ENCODE results near the gene KCNIP3.

Gene KCNIP3

DNA sequence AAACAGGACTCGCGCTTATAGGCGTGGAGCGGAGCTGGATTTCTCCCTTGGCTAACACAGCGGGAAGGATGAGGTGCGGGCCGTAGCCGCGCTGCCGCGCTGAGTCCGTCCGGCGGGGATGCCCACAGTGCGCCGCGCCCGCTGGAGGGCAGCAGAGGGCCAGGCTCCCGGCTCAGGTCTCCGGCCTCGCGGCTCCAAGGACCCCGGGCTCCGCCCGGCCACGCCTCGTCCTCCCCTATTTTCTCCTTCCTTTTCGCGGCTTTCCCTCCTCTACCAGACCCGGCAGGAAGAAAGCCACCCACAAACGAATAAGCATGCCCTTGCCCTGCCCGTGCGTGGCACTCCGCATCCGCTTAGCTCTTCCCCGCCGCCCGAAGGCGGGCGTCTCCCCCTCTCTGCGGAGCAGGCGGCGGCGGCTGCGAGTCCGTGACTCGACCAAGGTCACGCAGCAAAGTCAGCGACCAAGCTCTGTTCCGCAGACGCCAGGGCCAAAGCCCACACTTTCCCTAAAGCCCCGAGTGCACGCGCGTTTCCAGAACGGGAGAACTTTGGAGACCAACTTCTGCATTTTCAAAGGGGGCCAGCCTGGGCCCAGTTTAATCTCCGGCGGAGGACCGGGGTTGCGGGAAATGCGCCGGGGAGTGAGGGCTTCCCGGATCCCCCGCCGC, 48.5 kb downstream of the KCNIP3 start (continued):
- TF ChIP-seq, protein P1, sequence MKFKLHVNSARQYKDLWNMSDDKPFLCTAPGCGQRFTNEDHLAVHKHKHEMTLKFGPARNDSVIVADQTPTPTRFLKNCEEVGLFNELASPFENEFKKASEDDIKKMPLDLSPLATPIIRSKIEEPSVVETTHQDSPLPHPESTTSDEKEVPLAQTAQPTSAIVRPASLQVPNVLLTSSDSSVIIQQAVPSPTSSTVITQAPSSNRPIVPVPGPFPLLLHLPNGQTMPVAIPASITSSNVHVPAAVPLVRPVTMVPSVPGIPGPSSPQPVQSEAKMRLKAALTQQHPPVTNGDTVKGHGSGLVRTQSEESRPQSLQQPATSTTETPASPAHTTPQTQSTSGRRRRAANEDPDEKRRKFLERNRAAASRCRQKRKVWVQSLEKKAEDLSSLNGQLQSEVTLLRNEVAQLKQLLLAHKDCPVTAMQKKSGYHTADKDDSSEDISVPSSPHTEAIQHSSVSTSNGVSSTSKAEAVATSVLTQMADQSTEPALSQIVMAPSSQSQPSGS (tag by site-specific recombination; IDR thresholded peaks at IDR 0.05; ENCODE audit: low read depth), result no peak
- TF ChIP-seq SALL2 (tag by site-specific recombination; IDR thresholded peaks at IDR 0.05; ENCODE audit: borderline replicate concordance) (no peak), ZNF843 (tag by site-specific recombination; IDR thresholded peaks at IDR 0.05) (0 out of 2 replicates have a peak, but pooled peaks have one; percentile 6), ZNF157 (tag by site-specific recombination; IDR thresholded peaks at IDR 0.05) (no peak), ZNF585B (tag by site-specific recombination; IDR thresholded peaks at IDR 0.05) (no peak; the same call in 1 of the 2 replicates), ZSCAN23 (tag by site-specific recombination; IDR thresholded peaks at IDR 0.05) (no peak), ZNF600 (tag by site-specific recombination; IDR thresholded peaks at IDR 0.05) (peak; percentile 76; the same call in 1 of the 2 replicates), GLIS1 (tag by site-specific recombination; IDR thresholded peaks at IDR 0.05) (peak; percentile 53; the same call in 1 of the 2 replicates), SCRT1 (tag by site-specific recombination; IDR thresholded peaks at IDR 0.05; ENCODE audit: borderline replicate concordance) (no peak), PRDM1 (tag by site-specific recombination; IDR thresholded peaks at IDR 0.05) (peak; percentile 54), ZNF302 (tag by site-specific recombination; IDR thresholded peaks at IDR 0.05; ENCODE audit: low read depth) (no peak), ZNF670 (tag by site-specific recombination; IDR thresholded peaks at IDR 0.05; ENCODE audit: low read depth) (no peak), ZNF292 (tag by site-specific recombination; IDR thresholded peaks at IDR 0.05; ENCODE audit: borderline replicate concordance, low read depth) (no peak), KLF8 (tag by site-specific recombination; IDR thresholded peaks at IDR 0.05) (peak; percentile 80; the same call in 1 of the 2 replicates), ZNF521 (tag by site-specific recombination; IDR thresholded peaks at IDR 0.05) (no peak), ZNF645 (tag by site-specific recombination; IDR thresholded peaks at IDR 0.05) (no peak), ZNF175 (tag by site-specific recombination; IDR thresholded peaks at IDR 0.05) (no peak), ZNF239 (tag by site-specific recombination; IDR thresholded peaks at IDR 0.05) (no peak), INSM2 (tag by site-specific recombination; IDR thresholded peaks at IDR 0.05) (no peak), ZFP37 (tag by site-specific recombination; IDR thresholded peaks at IDR 0.05) (peak; percentile 69; the same call in 1 of the 2 replicates), ZNF660 (tag by site-specific recombination; IDR thresholded peaks at IDR 0.05) (no peak), ZNF488 (tag by site-specific recombination; IDR thresholded peaks at IDR 0.05) (no peak), ZNF777 (tag by site-specific recombination; IDR thresholded peaks at IDR 0.05; ENCODE audit: borderline replicate concordance) (no peak), ZNF169 (tag by site-specific recombination; IDR thresholded peaks at IDR 0.05) (no peak), ZEB2 (tag by site-specific recombination; IDR thresholded peaks at IDR 0.05) (peak; percentile 60; the same call in 1 of the 2 replicates), ZNF830 (tag by site-specific recombination; IDR thresholded peaks at IDR 0.05; ENCODE audit: low read depth) (no peak), ZNF350 (tag by site-specific recombination; IDR thresholded peaks at IDR 0.05) (no peak), ZNF654 (tag by site-specific recombination; IDR thresholded peaks at IDR 0.05; ENCODE audit: low read depth) (peak; percentile 14; the same call in 1 of the 2 replicates), HOXD13 (CRISPR knock-in tag; IDR thresholded peaks at IDR 0.05; ENCODE audit: borderline replicate concordance) (no peak), ZNF221 (tag by site-specific recombination; IDR thresholded peaks at IDR 0.05; ENCODE audit: borderline replicate concordance) (no peak), ZNF16 (tag by site-specific recombination; IDR thresholded peaks at IDR 0.05; ENCODE audit: low read depth) (no peak), ZXDB (tag by site-specific recombination; IDR thresholded peaks at IDR 0.05) (peak; percentile 67; the same call in 1 of the 2 replicates)
- TF ChIP-seq, protein P2, sequence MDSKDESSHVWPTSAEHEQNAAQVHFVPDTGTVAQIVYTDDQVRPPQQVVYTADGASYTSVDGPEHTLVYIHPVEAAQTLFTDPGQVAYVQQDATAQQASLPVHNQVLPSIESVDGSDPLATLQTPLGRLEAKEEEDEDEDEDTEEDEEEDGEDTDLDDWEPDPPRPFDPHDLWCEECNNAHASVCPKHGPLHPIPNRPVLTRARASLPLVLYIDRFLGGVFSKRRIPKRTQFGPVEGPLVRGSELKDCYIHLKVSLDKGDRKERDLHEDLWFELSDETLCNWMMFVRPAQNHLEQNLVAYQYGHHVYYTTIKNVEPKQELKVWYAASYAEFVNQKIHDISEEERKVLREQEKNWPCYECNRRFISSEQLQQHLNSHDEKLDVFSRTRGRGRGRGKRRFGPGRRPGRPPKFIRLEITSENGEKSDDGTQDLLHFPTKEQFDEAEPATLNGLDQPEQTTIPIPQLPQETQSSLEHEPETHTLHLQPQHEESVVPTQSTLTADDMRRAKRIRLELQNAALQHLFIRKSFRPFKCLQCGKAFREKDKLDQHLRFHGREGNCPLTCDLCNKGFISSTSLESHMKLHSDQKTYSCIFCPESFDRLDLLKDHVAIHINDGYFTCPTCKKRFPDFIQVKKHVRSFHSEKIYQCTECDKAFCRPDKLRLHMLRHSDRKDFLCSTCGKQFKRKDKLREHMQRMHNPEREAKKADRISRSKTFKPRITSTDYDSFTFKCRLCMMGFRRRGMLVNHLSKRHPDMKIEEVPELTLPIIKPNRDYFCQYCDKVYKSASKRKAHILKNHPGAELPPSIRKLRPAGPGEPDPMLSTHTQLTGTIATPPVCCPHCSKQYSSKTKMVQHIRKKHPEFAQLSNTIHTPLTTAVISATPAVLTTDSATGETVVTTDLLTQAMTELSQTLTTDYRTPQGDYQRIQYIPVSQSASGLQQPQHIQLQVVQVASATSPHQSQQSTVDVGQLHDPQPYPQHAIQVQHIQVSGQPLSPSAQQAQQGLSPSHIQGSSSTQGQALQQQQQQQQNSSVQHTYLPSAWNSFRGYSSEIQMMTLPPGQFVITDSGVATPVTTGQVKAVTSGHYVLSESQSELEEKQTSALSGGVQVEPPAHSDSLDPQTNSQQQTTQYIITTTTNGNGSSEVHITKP (tag by site-specific recombination; IDR thresholded peaks at IDR 0.05), result peak; percentile 68
